ENCODE measurements around the gene SLC39A5.

- TF ChIP-seq CTCF (IDR thresholded peaks at IDR 0.05): no peak
- no peak for TF ChIP-seq POLR2A (IDR thresholded peaks at IDR 0.05)
- no peak for TF ChIP-seq POLR2AphosphoS5 (IDR thresholded peaks at IDR 0.05)
Observed at GRCh38 chr12:56236091-56236490, 6.2 kb downstream of the SLC39A5 start.

Measured in prostate gland (tissue), 2 donors.